SKM-1 (cell line): Measurements from ENCODE around the gene THBS3.
"Not testable (repeated sequence)": the region's sequence is repeated elsewhere in the genome, so short reads cannot be mapped to it uniquely, and the experiment has no call there.

Experiments
- DNase-seq: peaks from one replicate; lab custom pipeline; 2025; ENCODE audit not compliant: unreplicated experiment; lab: John Stamatoyannopoulos, UW

Gene THBS3

DNA sequence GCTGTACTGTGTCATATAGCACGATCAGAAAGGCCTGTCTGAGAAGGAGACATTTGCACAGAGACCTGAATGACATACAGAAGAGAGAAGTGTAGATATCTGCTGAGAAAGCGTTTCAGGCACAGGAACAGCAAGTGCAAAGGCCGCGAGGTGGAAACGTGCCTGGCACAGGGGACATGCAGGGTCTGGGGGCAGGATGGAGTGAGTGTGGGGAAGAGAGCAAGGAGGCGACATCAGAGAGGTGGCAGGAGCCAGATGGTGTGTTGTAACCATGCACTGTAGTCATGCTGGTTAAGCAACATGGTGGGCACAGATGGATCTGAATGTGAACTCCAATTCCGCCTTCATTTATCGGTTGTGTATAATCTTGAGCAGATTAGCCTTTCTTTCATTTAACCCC is 47.6 kb downstream of the THBS3 start:
- no peak for DNase-seq

GRCh38 chr1:155158991-155159390 is 48.7 kb downstream of the THBS3 start:
- no peak for DNase-seq

- DNase-seq = not testable (repeated sequence)
Observed at GRCh38 chr1:155155996-155156643, 51.6 kb downstream of the THBS3 start.
